H1 (cell line): Measurements from ENCODE around the gene CPA1. TPM values are rescaled to one million over a fixed set of nuclear protein-coding genes. Genes with fewer than 3 reads are reported as not detected.

ENCODE experiments used
- CTCF ChIA-PET: fragments of 300-600 bp; sonication (Branson Sonifier 250); formaldehyde crosslinking; loops from one replicate; lab custom pipeline; 2021; ENCODE audit not compliant: partially characterized antibody; lab: Charles Lee
- POLR2A ChIA-PET: fragments of 300-600 bp; sonication (Branson Sonifier 250); formaldehyde crosslinking; loops from one replicate; lab custom pipeline; 2021; ENCODE audit warnings: inconsistent platforms; ENCODE audit not compliant: partially characterized antibody; lab: Charles Lee
- DNase-seq, 2 experiments: peaks; one replicate each; pipeline versions ENCODE4 v3.0.0 to v3.0.0-alpha.2; 2010 to 2022; ENCODE audit warnings: low spot score in 2 of 2, low read depth in 1 of 2, mixed read lengths in 1 of 2
- FAIRE-seq: peaks from 2 replicates; lab custom pipeline; 2011; peaks lifted over from hg19 to GRCh38; lab: Jason Lieb, UNC
- H2AFZ ChIP-seq: 2 replicates; pipeline ENCODE4 v1.8.1; 2012; ENCODE audit warnings: low read length, inconsistent platforms
- H2AK5ac ChIP-seq: 2 replicates; pipeline ENCODE4 v1.6.1; 2013; ENCODE audit warnings: low read depth, low read length
- H2BK120ac ChIP-seq: replicated peaks from 2 replicates; pipeline ENCODE3; 2013; ENCODE audit warnings: low read depth, low read length, inconsistent platforms
- H2BK12ac ChIP-seq: 2 replicates; pipeline ENCODE4 v1.6.1; 2013; ENCODE audit warnings: low read depth, low read length
- H2BK15ac ChIP-seq: 2 replicates; pipeline ENCODE4 v1.6.1; 2013; ENCODE audit warnings: low read length
- H2BK20ac ChIP-seq: 2 replicates; pipeline ENCODE4 v1.6.1; 2013; ENCODE audit warnings: low read length
- H2BK5ac ChIP-seq: 2 replicates; pipeline ENCODE4 v1.6.1; 2013; ENCODE audit warnings: low read depth, low read length
- H3K14ac ChIP-seq: 2 replicates; pipeline ENCODE4 v1.6.1; 2013; ENCODE audit warnings: inconsistent platforms; ENCODE audit not compliant: insufficient read length
- H3K18ac ChIP-seq: 2 replicates; pipeline ENCODE4 v1.6.1; 2013; ENCODE audit warnings: low read length; ENCODE audit errors: extremely low read depth
- H3K23ac ChIP-seq: 2 replicates; pipeline ENCODE4 v1.6.1; 2013; ENCODE audit warnings: inconsistent platforms; ENCODE audit not compliant: insufficient read length
- H3K23me2 ChIP-seq: 2 replicates; pipeline ENCODE4 v1.6.1; 2013; ENCODE audit warnings: low read depth, low read length
- H3K27ac ChIP-seq: 2 replicates; pipeline ENCODE4 v1.6.1; 2011; ENCODE audit warnings: low read depth, low read length, inconsistent platforms
- H3K27me3 ChIP-seq, 4 experiments: replicated peaks in 1 of 4; 1 replicate in 1 of 4; 2 replicates in 3 of 4; pipeline versions ENCODE4 v1.6.1 to v1.8.1; 2011 to 2013; ENCODE audit warnings: low read length in 3 of 4, mild to moderate bottlenecking in 3 of 4, inconsistent platforms in 2 of 4, mixed read lengths in 2 of 4, moderate library complexity in 1 of 4; ENCODE audit not compliant: control insufficient read depth in 3 of 4, insufficient read depth in 3 of 4; ENCODE audit errors: extremely low read depth in 1 of 4
- H3K36me3 ChIP-seq, 4 experiments: 2 replicates each; pipeline versions ENCODE4 v1.6.1 to v1.8.1; 2011 to 2013; ENCODE audit warnings: mild to moderate bottlenecking in 4 of 4, low read length in 3 of 4, moderate library complexity in 2 of 4, control low read depth in 1 of 4, inconsistent platforms in 1 of 4; ENCODE audit not compliant: insufficient read depth in 4 of 4, control insufficient read depth in 2 of 4
- H3K4ac ChIP-seq: replicated peaks from 2 replicates; pipeline ENCODE3; 2013; ENCODE audit warnings: low read length, low read depth, mixed read lengths, inconsistent platforms; ENCODE audit not compliant: insufficient read length
- H3K4me1 ChIP-seq, 4 experiments: replicated peaks in 1 of 4; 1 replicate in 1 of 4; 2 replicates in 3 of 4; pipeline versions ENCODE4 v1.6.1 to v1.8.1; 2011 to 2013; ENCODE audit warnings: low read length in 3 of 4, inconsistent platforms in 2 of 4, mixed read lengths in 1 of 4; ENCODE audit not compliant: insufficient read depth in 4 of 4, control insufficient read depth in 3 of 4
- H3K4me2 ChIP-seq, 2 experiments: 2 replicates each; pipeline versions ENCODE4 v1.6.1 to v1.8.1; 2011 to 2013; ENCODE audit warnings: low read depth in 2 of 2, low read length in 2 of 2, control low read depth in 1 of 2, inconsistent platforms in 1 of 2, mild to moderate bottlenecking in 1 of 2; ENCODE audit not compliant: insufficient read depth in 1 of 2
- H3K4me3 ChIP-seq, 4 experiments: fragments of 200-600, 300-600 bp in 1 of 4; sonication (generic), shearing (Covaris generic), sonication (Bioruptor Twin) in 1 of 4; 2 replicates each; pipeline versions ENCODE4 v1.5.1 to v1.8.1; 2011 to 2016; ENCODE audit warnings: low read length in 4 of 4, low read depth in 3 of 4, control low read depth in 2 of 4, inconsistent platforms in 2 of 4, mild to moderate bottlenecking in 2 of 4, mixed read lengths in 1 of 4, moderate library complexity in 1 of 4; ENCODE audit not compliant: insufficient read depth in 2 of 4; ENCODE audit errors: extremely low read depth in 1 of 4
- H3K56ac ChIP-seq: replicated peaks from 2 replicates; pipeline ENCODE3; 2013; ENCODE audit warnings: low read depth, mild to moderate bottlenecking, mixed read lengths, low read length, inconsistent platforms; ENCODE audit not compliant: insufficient read length
- H3K79me1 ChIP-seq: 2 replicates; pipeline ENCODE4 v1.6.1; 2013; ENCODE audit warnings: low read depth, low read length, control low read depth
- H3K79me2 ChIP-seq, 2 experiments: 2 replicates each; pipeline versions ENCODE4 v1.6.1 to v1.8.1; 2012 to 2013; ENCODE audit warnings: low read length in 2 of 2, mild to moderate bottlenecking in 2 of 2, inconsistent platforms in 1 of 2; ENCODE audit not compliant: insufficient read depth in 2 of 2, control insufficient read depth in 1 of 2
- H3K9ac ChIP-seq, 4 experiments: replicated peaks in 1 of 4; 1 replicate in 1 of 4; 2 replicates in 3 of 4; pipeline versions ENCODE4 v1.6.1 to v1.8.1; 2011 to 2013; ENCODE audit warnings: low read depth in 3 of 4, low read length in 3 of 4, control low read depth in 2 of 4, mild to moderate bottlenecking in 2 of 4, moderate library complexity in 2 of 4, inconsistent platforms in 1 of 4; ENCODE audit errors: extremely low read depth in 1 of 4
- H3K9me3 ChIP-seq, 2 experiments: 2 replicates each; pipeline versions ENCODE4 v1.6.1 to v1.8.1; 2012 to 2013; ENCODE audit warnings: mild to moderate bottlenecking in 2 of 2, moderate library complexity in 2 of 2, control low read depth in 1 of 2, inconsistent platforms in 1 of 2, low read depth in 1 of 2, low read length in 1 of 2, mixed read lengths in 1 of 2; ENCODE audit not compliant: insufficient read depth in 2 of 2
- H4K20me1 ChIP-seq, 2 experiments: replicated peaks in 1 of 2; 2 replicates each; pipeline versions ENCODE3 to v1.8.1; 2011 to 2013; ENCODE audit warnings: inconsistent platforms in 2 of 2, low read length in 2 of 2, mild to moderate bottlenecking in 1 of 2; ENCODE audit not compliant: insufficient read depth in 2 of 2, control insufficient read depth in 1 of 2
- H4K5ac ChIP-seq: 2 replicates; pipeline ENCODE4 v1.6.1; 2013; ENCODE audit warnings: low read length, low read depth, mixed read lengths, inconsistent platforms; ENCODE audit not compliant: insufficient read length
- H4K8ac ChIP-seq: 2 replicates; pipeline ENCODE4 v1.8.0; 2013; ENCODE audit warnings: mild to moderate bottlenecking, moderate library complexity, low read length, inconsistent platforms; ENCODE audit not compliant: insufficient read depth; ENCODE audit errors: extremely low read depth
- H4K91ac ChIP-seq: replicated peaks from 2 replicates; pipeline ENCODE3; 2013; ENCODE audit warnings: low read length, mixed read lengths, inconsistent platforms; ENCODE audit not compliant: insufficient read length
- ZNF274 ChIP-seq: IDR thresholded peaks from 2 replicates; pipeline ENCODE4 v1.7.0; 2012; ENCODE audit warnings: low read length, borderline replicate concordance; ENCODE audit errors: extremely low read depth
- WGBS, 2 experiments: shearing (Covaris generic) in 1 of 2; methylation state at CpG; one replicate each; pipeline versions ENCODE4 v1.1.6 to v1.1.7; 2013 to 2015; ENCODE audit warnings: low lambda C conversion rate in 2 of 2, mixed read lengths in 2 of 2, inconsistent platforms in 1 of 2, low coverage in 1 of 2, missing lambda C conversion rate in 1 of 2; ENCODE audit not compliant: insufficient replicate concordance in 2 of 2, insufficient coverage in 1 of 2, insufficient read length in 1 of 2; ENCODE audit errors: extremely low coverage in 1 of 2, missing lambda C conversion rate in 1 of 2; 5-methylcytosine and 5-hydroxymethylcytosine counted together
- polyA plus RNA-seq, 7 experiments: library from polyadenylated mRNA; depleted of rRNA in 3 of 7; stranded (reverse) in 5 of 7; unstranded in 2 of 7; fragments of >200 nt in 5 of 7; fragments of 200-250 nt in 2 of 7; gene quantifications; 1 replicate in 5 of 7; 2 replicates in 1 of 7; 4 replicates in 1 of 7; pipeline versions ENCODE4 v1.2.1 to v1.2.3, GENCODE V29; 2011 to 2013; ENCODE audit warnings: missing spikeins in 2 of 7, mixed read lengths in 2 of 7
- total RNA-seq: library from RNA; stranded (reverse); fragmentation: NEBNext Ultra II Directional; extraction: Animal tissue kit (Norgen Biotek cat#: 25700); gene quantifications from 2 replicates; pipeline ENCODE4 v1.2.1, GENCODE V29; 2021

Gene CPA1
- total and polyA plus RNA-seq, 2 of the 8 experiments (the other 6 are each of a cell fraction or from before 2014, with no cell fraction given), result not detected

GRCh38 chr7:130385600-130386066 is 5.3 kb downstream of the CPA1 start:
- Histone ChIP-seq H3K27me3 (no peaks in the 10 kb centered on the region; a peak in 1 of 7 replicates), H3K14ac (no peak overlapping the region), H4K5ac (no peak overlapping the region), H4K20me1 (no peaks in the 10 kb centered on the region), H2BK5ac (no peak overlapping the region), H3K27ac (no peak overlapping the region), H3K4ac (no peak overlapping the region), H3K36me3 (no peaks in the 10 kb centered on the region), H4K8ac (no peak overlapping the region), H3K23ac (no peak overlapping the region), H3K4me2 (no peak overlapping the region), H3K9ac (no peak overlapping the region), H2AFZ (no peak overlapping the region), H4K91ac (no peak overlapping the region), H2BK120ac (no peak overlapping the region), H3K4me1 (no peaks in the 10 kb centered on the region), H3K18ac (no peak overlapping the region), H2BK12ac (no peak overlapping the region), H3K23me2 (no peaks in the 10 kb centered on the region), H2BK15ac (no peak overlapping the region), H2BK20ac (no peak overlapping the region), H3K79me1 (no peaks in the 10 kb centered on the region), H3K4me3 (no peak overlapping the region), H2AK5ac (no peak overlapping the region), H3K79me2 (no peaks in the 10 kb centered on the region), H3K9me3 (no peaks in the 10 kb centered on the region), H3K56ac (no peak overlapping the region)
- TF ChIP-seq ZNF274, result no peak
- FAIRE-seq, result no peak
- DNase-seq, result peak in 1 of 2 experiments; percentile 16
- ChIA-PET POLR2A (no interaction called here), CTCF (interaction anchor here (2.1 kb wide), 1 partner anchor 9 kb away, joined by 5 read pairs; no protein-coding TSS in a partner anchor)
- WGBS, 2 experiments, result 94% methylated on average over 6 of the region's 6 CpGs; no CpG with 5 or more reads in 1 of the 2 experiments
